Measurements from ENCODE around the gene HAUS7.

The HAUS7 gene

DNA sequence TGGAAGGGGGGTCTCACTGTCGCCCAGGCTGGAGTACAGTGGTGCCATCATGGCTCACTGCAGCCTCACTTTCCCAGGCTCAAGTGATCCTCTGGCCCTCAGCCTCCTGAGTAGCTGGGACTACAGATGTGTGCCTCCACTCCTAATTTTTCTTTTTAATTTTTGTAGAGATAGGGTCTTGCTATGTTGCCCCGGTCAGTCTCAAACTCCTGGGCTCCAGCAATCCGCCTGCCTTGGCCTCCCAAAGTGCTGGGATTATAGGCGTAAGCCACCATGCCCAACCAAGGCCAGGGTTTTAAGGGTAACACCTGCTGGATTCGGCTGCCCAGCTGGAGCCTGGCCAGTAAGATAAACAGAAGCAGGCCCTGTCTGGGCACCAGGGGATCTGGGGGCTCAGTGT is 27.9 kb downstream of the HAUS7 start:
- TF ChIP-seq, protein P1, sequence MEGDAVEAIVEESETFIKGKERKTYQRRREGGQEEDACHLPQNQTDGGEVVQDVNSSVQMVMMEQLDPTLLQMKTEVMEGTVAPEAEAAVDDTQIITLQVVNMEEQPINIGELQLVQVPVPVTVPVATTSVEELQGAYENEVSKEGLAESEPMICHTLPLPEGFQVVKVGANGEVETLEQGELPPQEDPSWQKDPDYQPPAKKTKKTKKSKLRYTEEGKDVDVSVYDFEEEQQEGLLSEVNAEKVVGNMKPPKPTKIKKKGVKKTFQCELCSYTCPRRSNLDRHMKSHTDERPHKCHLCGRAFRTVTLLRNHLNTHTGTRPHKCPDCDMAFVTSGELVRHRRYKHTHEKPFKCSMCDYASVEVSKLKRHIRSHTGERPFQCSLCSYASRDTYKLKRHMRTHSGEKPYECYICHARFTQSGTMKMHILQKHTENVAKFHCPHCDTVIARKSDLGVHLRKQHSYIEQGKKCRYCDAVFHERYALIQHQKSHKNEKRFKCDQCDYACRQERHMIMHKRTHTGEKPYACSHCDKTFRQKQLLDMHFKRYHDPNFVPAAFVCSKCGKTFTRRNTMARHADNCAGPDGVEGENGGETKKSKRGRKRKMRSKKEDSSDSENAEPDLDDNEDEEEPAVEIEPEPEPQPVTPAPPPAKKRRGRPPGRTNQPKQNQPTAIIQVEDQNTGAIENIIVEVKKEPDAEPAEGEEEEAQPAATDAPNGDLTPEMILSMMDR (IDR thresholded peaks at IDR 0.05; ENCODE audit: low read depth, low read length, poor library complexity, severe bottlenecking), result no peak
- TF ChIP-seq EZH2phosphoT487 (IDR thresholded peaks at IDR 0.05; ENCODE audit: borderline replicate concordance, low read length), result no peak
- H3F3A ChIP-seq (ENCODE audit: control insufficient read depth, insufficient read depth), result no peaks in the 10 kb centered on the region
- H3K4me2 ChIP-seq (ENCODE audit: low read length), result no peak overlapping the region
- no peaks in the 10 kb centered on the region for H3K36me3 ChIP-seq (ENCODE audit: control insufficient read depth, low read length)
- no peak overlapping the region for H3K27ac ChIP-seq (ENCODE audit: low read depth, low read length)
- H3K27me3 ChIP-seq (ENCODE audit: control insufficient read depth, low read length), result no peaks in the 10 kb centered on the region
- no peak overlapping the region for H3K4me3 ChIP-seq (ENCODE audit: low read length)
- no peaks in the 10 kb centered on the region for H3K79me2 ChIP-seq (ENCODE audit: control insufficient read depth, low read length)
- H3K9me2 ChIP-seq (replicated peaks; ENCODE audit: control insufficient read depth, low read length), result no peaks in the 10 kb centered on the region
- H3K4me1 ChIP-seq (ENCODE audit: control insufficient read depth, low read length), result no peaks in the 10 kb centered on the region
- no peaks in the 10 kb centered on the region for H3K9me3 ChIP-seq (ENCODE audit: control insufficient read depth, insufficient read depth, low read length)
- no peaks in the 10 kb centered on the region for H4K20me1 ChIP-seq (ENCODE audit: control insufficient read depth, insufficient read depth, low read depth, low read length)

DNA sequence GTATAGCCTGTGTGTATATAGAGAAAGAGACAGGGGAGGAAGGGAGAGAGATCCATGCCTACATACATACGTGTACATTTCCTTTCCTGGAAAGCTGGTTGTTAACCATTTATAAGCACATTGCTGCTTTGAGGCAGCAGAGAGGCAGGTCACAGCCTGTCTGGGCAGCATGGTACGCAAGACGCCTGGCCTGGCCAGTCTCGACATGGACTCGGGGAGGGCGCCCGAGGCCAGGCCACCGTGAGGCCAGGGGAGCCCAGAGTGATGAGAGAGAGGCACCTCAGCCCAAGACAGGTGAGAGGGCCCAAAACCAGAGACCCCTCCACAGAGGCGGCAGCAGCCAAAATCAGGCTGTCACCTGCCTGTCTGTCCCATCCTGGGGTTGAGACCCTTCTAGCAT is 28.4 kb downstream of the HAUS7 start:
- TF ChIP-seq, protein P1 (IDR thresholded peaks at IDR 0.05; ENCODE audit: low read depth, low read length, poor library complexity, severe bottlenecking), result no peak
- TF ChIP-seq EZH2phosphoT487 (IDR thresholded peaks at IDR 0.05; ENCODE audit: borderline replicate concordance, low read length), result no peak
- Histone ChIP-seq H3K4me2 (ENCODE audit: low read length) (no peak overlapping the region), H3K9me3 (ENCODE audit: control insufficient read depth, insufficient read depth, low read length) (no peaks in the 10 kb centered on the region), H3K27ac (ENCODE audit: low read depth, low read length) (no peak overlapping the region), H3F3A (ENCODE audit: control insufficient read depth, insufficient read depth) (no peaks in the 10 kb centered on the region), H3K27me3 (ENCODE audit: control insufficient read depth, low read length) (no peaks in the 10 kb centered on the region), H3K9me2 (replicated peaks; ENCODE audit: control insufficient read depth, low read length) (no peaks in the 10 kb centered on the region), H3K4me3 (ENCODE audit: low read length) (no peak overlapping the region), H3K4me1 (ENCODE audit: control insufficient read depth, low read length) (no peaks in the 10 kb centered on the region), H3K36me3 (ENCODE audit: control insufficient read depth, low read length) (no peaks in the 10 kb centered on the region), H4K20me1 (ENCODE audit: control insufficient read depth, insufficient read depth, low read depth, low read length) (no peaks in the 10 kb centered on the region), H3K79me2 (ENCODE audit: control insufficient read depth, low read length) (no peaks in the 10 kb centered on the region)

DNA sequence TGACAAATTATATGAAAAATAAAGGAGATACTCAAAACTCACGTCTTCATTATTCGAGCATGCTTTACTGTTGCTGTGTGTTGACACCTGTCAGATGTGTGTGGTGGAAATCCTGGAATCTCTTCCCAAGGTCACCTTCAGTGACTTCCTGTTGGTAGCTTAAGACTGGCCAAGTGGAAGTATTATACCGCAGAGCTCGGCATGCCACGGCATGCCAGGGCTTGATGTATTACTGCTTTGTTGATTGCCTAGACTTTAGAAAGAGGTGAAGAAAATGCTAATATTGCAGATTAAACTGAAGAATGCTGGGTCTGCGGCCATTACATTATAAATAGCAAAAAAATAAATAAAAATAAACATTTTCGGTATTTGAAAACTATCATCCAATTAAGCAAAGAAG is 29.1 kb downstream of the HAUS7 start:
- Histone ChIP-seq H3K79me2 (ENCODE audit: control insufficient read depth, low read length) (no peaks in the 10 kb centered on the region), H3K27ac (ENCODE audit: low read depth, low read length) (no peak overlapping the region), H3K4me1 (ENCODE audit: control insufficient read depth, low read length) (no peaks in the 10 kb centered on the region), H3K36me3 (ENCODE audit: control insufficient read depth, low read length) (no peaks in the 10 kb centered on the region), H3K4me2 (ENCODE audit: low read length) (no peak overlapping the region), H3F3A (ENCODE audit: control insufficient read depth, insufficient read depth) (no peaks in the 10 kb centered on the region), H4K20me1 (ENCODE audit: control insufficient read depth, insufficient read depth, low read depth, low read length) (no peaks in the 10 kb centered on the region), H3K9me2 (replicated peaks; ENCODE audit: control insufficient read depth, low read length) (no peaks in the 10 kb centered on the region), H3K27me3 (ENCODE audit: control insufficient read depth, low read length) (no peaks in the 10 kb centered on the region), H3K9me3 (ENCODE audit: control insufficient read depth, insufficient read depth, low read length) (no peaks in the 10 kb centered on the region), H3K4me3 (ENCODE audit: low read length) (no peak overlapping the region)
- TF ChIP-seq, protein P1 (IDR thresholded peaks at IDR 0.05; ENCODE audit: low read depth, low read length, poor library complexity, severe bottlenecking), result no peak
- no peak for TF ChIP-seq EZH2phosphoT487 (IDR thresholded peaks at IDR 0.05; ENCODE audit: borderline replicate concordance, low read length)
